HepG2 (cell line): Measurements from ENCODE around the gene ANAPC2. TPM values are rescaled to one million over a fixed set of nuclear protein-coding genes. Genes with fewer than 3 reads are reported as not detected.
A peak's percentile ranks its signal among the peaks of the same experiment; 100 is the strongest.

Experiments used
- FOXP4 ChIP-seq: sonication (generic); formaldehyde crosslinking; IDR thresholded peaks from 2 replicates; pipeline ENCODE4 v1.4.0; 2020; ENCODE audit warnings: missing genetic modification reagents
- MED1 ChIP-seq: sonication (generic); formaldehyde crosslinking; IDR thresholded peaks from 2 replicates; pipeline ENCODE4 v1.4.0; 2020; ENCODE audit warnings: missing genetic modification reagents
- NFYB ChIP-seq: sonication (generic); formaldehyde crosslinking; IDR thresholded peaks from 2 replicates; pipeline ENCODE4 v1.4.0; 2020; ENCODE audit warnings: missing genetic modification reagents
- RERE ChIP-seq: IDR thresholded peaks from 2 replicates; pipeline ENCODE4 v1.6.1; 2016; ENCODE audit warnings: low read depth, missing genetic modification reagents, missing compliant biosample characterization
- ZNF280B ChIP-seq: sonication (generic); formaldehyde crosslinking; IDR thresholded peaks from 2 replicates; pipeline ENCODE4 v1.5.0; 2020; ENCODE audit warnings: missing genetic modification reagents, mild to moderate bottlenecking, borderline replicate concordance
- ZNF598 ChIP-seq: sonication (generic); formaldehyde crosslinking; IDR thresholded peaks from 2 replicates; pipeline ENCODE4 v1.5.1; 2020; ENCODE audit warnings: mild to moderate bottlenecking, missing genetic modification reagents, borderline replicate concordance
- ZNF777 ChIP-seq: sonication (generic); formaldehyde crosslinking; IDR thresholded peaks from 2 replicates; pipeline ENCODE4 v1.4.0; 2020; ENCODE audit warnings: missing genetic modification reagents
- polyA plus RNA-seq, 8 experiments: library from polyadenylated mRNA; depleted of rRNA in 3 of 8; stranded (reverse) in 7 of 8; unstranded in 1 of 8; fragments of >200 nt; fragmentation: Illumina TruSeq in 4 of 8; extraction: Trizol in 4 of 8; gene quantifications; 2 replicates each; pipeline versions ENCODE4 v1.2.1 to v1.2.3, GENCODE V29; 2011 to 2016; ENCODE audit warnings: low read depth in 4 of 8, missing spikeins in 1 of 8, mixed read lengths in 1 of 8; ENCODE audit not compliant: insufficient read depth in 1 of 8
- total RNA-seq, 5 experiments: library from RNA; depleted of rRNA; stranded (reverse); fragments of >200 nt; fragmentation: Illumina TruSeq; extraction: Trizol; gene quantifications; 2 replicates each; pipeline ENCODE4 v1.2.3, GENCODE V29; 2016; ENCODE audit warnings: low read depth in 1 of 5
- TF ChIP-seq, protein P1 (sequence below): sonication (generic); formaldehyde crosslinking; IDR thresholded peaks from 2 replicates; pipeline ENCODE4 v1.5.1; 2020; ENCODE audit warnings: missing genetic modification reagents, mild to moderate bottlenecking, borderline replicate concordance
- TF ChIP-seq, protein P2 (sequence below): IDR thresholded peaks from 2 replicates; pipeline ENCODE4 v1.6.1; 2018; ENCODE audit warnings: missing genetic modification reagents
- TF ChIP-seq, protein P3 (sequence below): sonication (generic); formaldehyde crosslinking; IDR thresholded peaks from 2 replicates; pipeline ENCODE4 v1.8.0; 2022; ENCODE audit warnings: missing genetic modification reagents, mild to moderate bottlenecking, moderate library complexity, borderline replicate concordance
- TF ChIP-seq, protein P4 (sequence below): sonication (generic); formaldehyde crosslinking; conservative IDR thresholded peaks from 2 replicates; pipeline ENCODE4 v1.8.0; 2022; ENCODE audit warnings: mild to moderate bottlenecking, moderate library complexity, missing genetic modification reagents

Gene ANAPC2
- total and polyA plus RNA-seq, 2 of the 13 experiments (the other 11 are each of a cell fraction or from before 2014, with no cell fraction given): 12.3 to 15.4 TPM

GRCh38 chr9:137227054-137227852 is 38.9 kb upstream of the ANAPC2 start, which contains the start of gene RNF224 (continued):
- TF ChIP-seq RERE (CRISPR knock-in tag): no peak
- TF ChIP-seq, protein P1, sequence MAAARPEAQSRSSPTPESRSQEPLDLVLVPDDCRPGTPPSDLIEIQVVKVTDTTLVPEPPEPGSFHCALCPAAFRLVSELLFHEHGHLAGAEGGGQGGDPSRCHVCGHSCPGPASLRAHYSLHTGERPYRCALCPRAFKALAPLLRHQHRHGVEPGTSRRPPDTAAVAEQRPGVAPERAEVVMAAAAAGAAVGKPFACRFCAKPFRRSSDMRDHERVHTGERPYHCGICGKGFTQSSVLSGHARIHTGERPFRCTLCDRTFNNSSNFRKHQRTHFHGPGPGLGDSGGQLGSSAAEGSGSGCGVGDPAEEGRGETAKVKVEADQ (CRISPR knock-in tag): 0 out of 2 replicates have a peak, but pooled peaks have one; percentile 22
- peak; percentile 64 for TF ChIP-seq ZNF280B (CRISPR knock-in tag)
- TF ChIP-seq, protein P2, sequence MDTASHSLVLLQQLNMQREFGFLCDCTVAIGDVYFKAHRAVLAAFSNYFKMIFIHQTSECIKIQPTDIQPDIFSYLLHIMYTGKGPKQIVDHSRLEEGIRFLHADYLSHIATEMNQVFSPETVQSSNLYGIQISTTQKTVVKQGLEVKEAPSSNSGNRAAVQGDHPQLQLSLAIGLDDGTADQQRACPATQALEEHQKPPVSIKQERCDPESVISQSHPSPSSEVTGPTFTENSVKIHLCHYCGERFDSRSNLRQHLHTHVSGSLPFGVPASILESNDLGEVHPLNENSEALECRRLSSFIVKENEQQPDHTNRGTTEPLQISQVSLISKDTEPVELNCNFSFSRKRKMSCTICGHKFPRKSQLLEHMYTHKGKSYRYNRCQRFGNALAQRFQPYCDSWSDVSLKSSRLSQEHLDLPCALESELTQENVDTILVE (CRISPR knock-in tag): peak; percentile 28; the same call in 1 of the 2 replicates
- TF ChIP-seq, protein P3, sequence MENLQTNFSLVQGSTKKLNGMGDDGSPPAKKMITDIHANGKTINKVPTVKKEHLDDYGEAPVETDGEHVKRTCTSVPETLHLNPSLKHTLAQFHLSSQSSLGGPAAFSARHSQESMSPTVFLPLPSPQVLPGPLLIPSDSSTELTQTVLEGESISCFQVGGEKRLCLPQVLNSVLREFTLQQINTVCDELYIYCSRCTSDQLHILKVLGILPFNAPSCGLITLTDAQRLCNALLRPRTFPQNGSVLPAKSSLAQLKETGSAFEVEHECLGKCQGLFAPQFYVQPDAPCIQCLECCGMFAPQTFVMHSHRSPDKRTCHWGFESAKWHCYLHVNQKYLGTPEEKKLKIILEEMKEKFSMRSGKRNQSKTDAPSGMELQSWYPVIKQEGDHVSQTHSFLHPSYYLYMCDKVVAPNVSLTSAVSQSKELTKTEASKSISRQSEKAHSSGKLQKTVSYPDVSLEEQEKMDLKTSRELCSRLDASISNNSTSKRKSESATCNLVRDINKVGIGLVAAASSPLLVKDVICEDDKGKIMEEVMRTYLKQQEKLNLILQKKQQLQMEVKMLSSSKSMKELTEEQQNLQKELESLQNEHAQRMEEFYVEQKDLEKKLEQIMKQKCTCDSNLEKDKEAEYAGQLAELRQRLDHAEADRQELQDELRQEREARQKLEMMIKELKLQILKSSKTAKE (CRISPR knock-in tag): peak; percentile 28; the same call in 1 of the 2 replicates
- no peak for TF ChIP-seq FOXP4 (CRISPR knock-in tag)
- TF ChIP-seq, protein P4, sequence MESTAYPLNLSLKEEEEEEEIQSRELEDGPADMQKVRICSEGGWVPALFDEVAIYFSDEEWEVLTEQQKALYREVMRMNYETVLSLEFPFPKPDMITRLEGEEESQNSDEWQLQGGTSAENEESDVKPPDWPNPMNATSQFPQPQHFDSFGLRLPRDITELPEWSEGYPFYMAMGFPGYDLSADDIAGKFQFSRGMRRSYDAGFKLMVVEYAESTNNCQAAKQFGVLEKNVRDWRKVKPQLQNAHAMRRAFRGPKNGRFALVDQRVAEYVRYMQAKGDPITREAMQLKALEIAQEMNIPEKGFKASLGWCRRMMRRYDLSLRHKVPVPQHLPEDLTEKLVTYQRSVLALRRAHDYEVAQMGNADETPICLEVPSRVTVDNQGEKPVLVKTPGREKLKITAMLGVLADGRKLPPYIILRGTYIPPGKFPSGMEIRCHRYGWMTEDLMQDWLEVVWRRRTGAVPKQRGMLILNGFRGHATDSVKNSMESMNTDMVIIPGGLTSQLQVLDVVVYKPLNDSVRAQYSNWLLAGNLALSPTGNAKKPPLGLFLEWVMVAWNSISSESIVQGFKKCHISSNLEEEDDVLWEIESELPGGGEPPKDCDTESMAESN: peak; percentile 52; the same call in 1 of the 2 replicates
- TF ChIP-seq ZNF598: peak; percentile 75; the same call in 1 of the 2 replicates
- TF ChIP-seq ZNF777 (CRISPR knock-in tag): peak; percentile 82
- TF ChIP-seq MED1 (CRISPR knock-in tag): peak; percentile 46
- TF ChIP-seq NFYB (CRISPR knock-in tag): no peak
